Articular chondrocyte of knee joint (primary cell): ENCODE measurements around the gene EML5. TPM values are rescaled to one million over a fixed set of nuclear protein-coding genes. Genes with fewer than 3 reads are reported as not detected.

ENCODE experiments used
- small RNA-seq: library from RNA; depleted of rRNA; stranded (forward); fragments of <200 nt; gene quantifications from one replicate; pipeline ENCODE3, GENCODE V24; 2012
- total RNA-seq: library from RNA; depleted of rRNA; stranded (reverse); fragments of >200 nt; gene quantifications from 2 replicates; pipeline ENCODE4 v1.2.3, GENCODE V29; 2012

The EML5 gene
- total RNA-seq: 0.13 and 0.22 TPM in 2 replicates

DNA sequence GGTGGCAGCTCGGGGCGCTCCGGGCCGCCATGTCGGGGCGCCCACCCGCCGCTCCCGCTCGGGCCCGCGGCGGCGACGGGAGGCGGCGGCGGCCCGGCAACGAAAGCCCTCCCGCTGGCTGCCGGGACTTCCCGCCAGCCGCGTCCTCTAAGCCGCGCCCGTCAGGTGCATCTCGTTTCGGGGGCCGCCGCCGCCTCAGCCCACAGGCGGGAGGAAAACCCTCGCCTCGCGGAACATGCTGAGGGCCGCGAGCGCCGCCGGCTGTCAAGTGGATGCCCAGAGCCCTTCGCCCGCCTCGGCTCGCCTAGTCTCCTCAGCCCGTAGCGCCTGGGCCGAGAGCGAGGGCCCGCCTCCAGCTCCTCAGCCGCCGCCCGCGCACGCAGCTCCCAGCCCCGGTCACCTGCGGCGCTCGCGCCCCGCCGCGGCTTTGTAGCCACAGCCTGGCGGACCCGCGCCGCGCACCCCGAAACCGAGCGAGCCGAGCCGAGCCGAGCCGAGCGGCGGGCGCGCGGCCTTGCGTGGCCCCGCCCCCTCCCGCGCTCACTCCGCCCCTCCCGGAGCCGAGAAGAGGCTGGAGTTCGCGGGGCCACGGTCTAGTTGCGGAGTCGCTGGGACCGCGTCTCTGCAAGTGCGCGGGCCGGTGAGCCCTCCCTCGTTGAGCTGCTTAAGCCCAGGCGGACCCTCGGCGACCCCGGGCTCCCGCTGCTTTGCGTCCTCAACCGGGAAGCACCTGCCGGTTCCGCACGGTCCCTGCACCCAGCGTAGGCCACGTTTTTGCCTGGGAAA lies at the start of gene EML5:
Gene EML5 (minus strand): TSS at position 481 of the 786 bp plus-strand sequence. CDS start 450 bp downstream, at position 31.

DNA sequence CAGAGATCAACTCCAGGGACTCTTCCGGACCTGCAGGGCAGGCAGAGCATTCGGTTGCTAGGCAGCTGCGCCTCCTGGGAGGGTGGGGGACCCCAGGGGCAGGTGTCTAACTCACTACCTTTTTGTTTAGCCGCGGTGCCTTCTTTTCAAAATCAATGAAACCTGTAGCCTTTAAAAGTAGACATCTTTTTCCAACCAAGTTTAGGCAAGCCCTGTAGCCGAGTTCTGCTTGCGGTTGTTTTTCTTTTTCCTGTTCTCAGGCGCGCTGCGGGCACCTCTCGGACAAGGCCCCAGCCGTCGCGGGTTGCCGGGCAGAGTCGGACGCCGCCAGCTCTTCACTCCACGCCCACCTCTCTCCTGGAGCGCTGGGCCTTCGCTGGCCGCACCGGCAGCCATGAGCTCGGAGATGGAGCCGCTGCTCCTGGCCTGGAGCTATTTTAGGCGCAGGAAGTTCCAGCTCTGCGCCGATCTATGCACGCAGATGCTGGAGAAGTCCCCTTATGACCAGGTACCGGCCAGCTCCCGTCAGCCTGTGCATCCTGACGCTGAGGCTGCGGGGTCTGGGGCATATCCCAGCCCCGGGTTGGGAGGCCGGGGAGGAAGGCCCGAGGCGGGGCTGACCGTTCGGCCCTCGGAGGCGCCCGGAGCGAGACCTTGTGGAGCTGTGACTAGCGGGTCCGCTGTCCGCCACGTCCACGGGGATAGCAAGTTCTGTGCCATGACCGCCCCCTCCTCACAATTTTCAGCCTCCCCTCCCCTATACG lies 31.7 kb upstream of the EML5 start, which contains the start of gene TTC8:
Gene TTC8 (plus strand): TSS at position 338 of the 764 bp plus-strand sequence. CDS start 57 bp downstream, at position 395.

DNA sequence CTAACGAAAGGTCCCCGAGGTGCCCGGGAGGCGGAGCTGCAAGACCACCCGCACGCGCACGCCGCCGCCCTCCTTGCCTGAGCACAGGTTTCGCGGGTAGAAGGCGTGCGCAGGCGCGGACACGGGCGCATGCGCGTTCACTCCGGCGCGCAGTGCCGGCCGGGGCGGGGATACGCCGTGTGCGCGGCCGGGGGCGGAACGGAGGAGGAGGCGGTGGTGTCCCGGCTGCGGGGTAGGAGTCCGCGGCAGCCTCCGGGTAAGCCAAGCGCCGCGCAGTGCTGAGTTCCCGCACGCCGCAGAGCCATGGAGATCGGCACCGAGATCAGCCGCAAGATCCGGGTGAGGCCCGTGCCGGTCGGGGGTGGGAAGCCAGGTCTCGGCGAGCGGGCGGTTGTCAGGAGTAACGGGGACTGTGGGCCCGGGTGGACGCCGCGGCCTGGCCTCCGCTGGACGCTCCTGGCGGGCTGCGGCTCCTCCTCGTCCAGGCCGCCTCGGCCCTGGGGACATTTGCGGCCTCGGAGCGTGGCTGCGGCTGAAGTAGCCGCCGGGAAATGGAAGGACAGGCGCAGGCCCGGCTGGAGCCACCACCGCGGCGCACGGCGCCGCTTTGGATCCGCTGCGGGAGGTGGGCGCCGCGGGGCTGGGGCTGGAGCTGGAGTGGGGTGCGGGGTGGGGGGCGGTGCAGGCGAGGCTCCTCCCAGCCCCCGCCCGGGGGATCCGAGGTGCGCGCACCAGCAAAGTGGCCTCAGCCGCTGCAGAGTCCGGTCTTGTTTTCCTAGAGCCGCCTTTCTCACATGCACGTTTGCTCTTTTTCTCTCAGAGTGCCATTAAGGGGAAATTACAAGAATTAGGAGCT lies 229.7 kb downstream of the EML5 start, which contains the start of gene ZC3H14:
Gene ZC3H14 (plus strand): TSS at position 207 of the 856 bp plus-strand sequence. CDS start 97 bp downstream, at position 304.

Small RNA genes lying within 50 kb of the gene (small RNA-seq; reads per million reads assigned to genes)
- gene RF00019 (not detected), gene RNU4-92P (not detected)

Other genes with a start within 250 kb of the EML5 start
- gene PTPN21, start 237.9 kb downstream of the EML5 start, total RNA-seq: 25.9 and 26.1 TPM in 2 replicates
- gene ZC3H14, start 229.9 kb downstream of the EML5 start, total RNA-seq: 67.8 and 84.7 TPM in 2 replicates
- gene TTC8, start 31.7 kb upstream of the EML5 start, total RNA-seq: 38.5 and 40.4 TPM in 2 replicates